ENCODE results near the gene ADGRA1. TPM values are rescaled to one million over a fixed set of nuclear protein-coding genes. Genes with fewer than 3 reads are reported as not detected.
A peak's percentile ranks its signal among the peaks of the same experiment; 100 is the strongest.

The ADGRA1 gene
- total RNA-seq, 5 donors from 2014 or later (not counting 1 experiment from before 2014, with no cell fraction given): not detected

DNA sequence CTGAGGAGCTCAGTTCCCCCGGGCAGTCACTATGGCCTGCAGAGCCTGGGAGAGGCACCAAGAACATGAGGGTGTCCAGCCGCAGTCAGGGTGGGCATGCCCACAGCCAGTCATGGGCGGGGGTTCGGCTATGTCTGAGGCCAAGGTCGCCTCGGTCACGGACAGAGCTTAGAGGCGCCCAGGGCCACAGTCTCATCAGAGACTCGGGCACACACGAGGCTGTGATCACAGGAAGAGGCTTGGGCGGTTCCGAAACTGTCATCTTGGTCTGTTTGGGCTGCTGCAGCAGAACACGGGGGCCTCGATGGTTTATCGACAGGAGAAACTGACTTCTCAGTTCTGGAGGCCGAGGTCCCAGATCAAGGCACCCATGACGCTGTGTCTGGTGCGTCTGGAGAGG, 9.7 kb downstream of the ADGRA1 start:
- H3K4me1 ChIP-seq (ENCODE audit: control insufficient read depth in 1 of 2, extremely low read depth in 1 of 2, insufficient read depth in 2 of 2, low read length in 2 of 2): peaks cover 0 to 8% of the 10 kb centered on the region in 2 experiments
- CTCF ChIA-PET: no interaction called here
- Mint-ChIP-seq H3K4me1 (peaks cover 6 to 7% (median 6%) of the 10 kb centered on the region in 3 donors), H3K9me3 (no peaks in the 10 kb centered on the region), H3K27ac (no peak overlapping the region), H3K27me3 (peaks cover 10 to 25% of the 10 kb centered on the region in 2 donors), H3K4me3 (no peak overlapping the region), H3K36me3 (no peaks in the 10 kb centered on the region)
- 81% methylated on average over 18 of the region's 18 CpGs for WGBS (ENCODE audit: insufficient coverage)
- POLR2A ChIA-PET: no interaction called here
- H3K36me3 ChIP-seq (ENCODE audit: control insufficient read depth in 2 of 2, extremely low read depth in 1 of 2, insufficient read depth in 1 of 2, low read length in 1 of 2): no peaks in the 10 kb centered on the region
- no peak overlapping the region for H3K27ac ChIP-seq (ENCODE audit: low read length)
- no peak for ATAC-seq (replicated peaks in 1 of 4)
- no peaks in the 10 kb centered on the region for H3K9me3 ChIP-seq
- H3K27me3 ChIP-seq (replicated peaks in 1 of 2; ENCODE audit: control insufficient read depth in 2 of 2, extremely low read depth in 1 of 2, insufficient read depth in 2 of 2, low read length in 1 of 2): peaks cover 0 to 42% of the 10 kb centered on the region in 2 experiments
- H3K4me3 ChIP-seq (ENCODE audit: control insufficient read depth in 1 of 2, extremely low read depth in 1 of 2, low read length in 1 of 2): no peak overlapping the region
- DNase-seq: no peak

DNA sequence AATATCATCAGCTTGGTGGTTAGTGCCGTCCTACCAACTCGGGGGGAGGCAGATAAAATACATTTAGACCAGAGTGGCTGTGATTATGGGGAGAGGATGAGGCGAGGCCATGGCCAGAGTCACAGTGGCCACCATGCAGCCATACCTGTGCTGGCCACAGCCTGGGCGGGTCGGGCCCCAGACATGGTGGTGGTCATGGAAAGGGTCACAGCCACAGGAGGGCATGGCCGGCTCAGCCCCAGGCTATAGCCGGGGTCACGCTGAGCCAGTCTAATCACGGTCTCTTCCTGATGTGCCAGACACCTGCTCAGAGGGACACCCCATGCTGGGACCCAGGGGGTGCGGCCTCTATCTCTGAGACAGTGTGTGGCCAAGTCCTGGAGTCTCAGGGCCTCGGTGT, 10.2 kb downstream of the ADGRA1 start:
- ATAC-seq (replicated peaks in 1 of 4): no peak

DNA sequence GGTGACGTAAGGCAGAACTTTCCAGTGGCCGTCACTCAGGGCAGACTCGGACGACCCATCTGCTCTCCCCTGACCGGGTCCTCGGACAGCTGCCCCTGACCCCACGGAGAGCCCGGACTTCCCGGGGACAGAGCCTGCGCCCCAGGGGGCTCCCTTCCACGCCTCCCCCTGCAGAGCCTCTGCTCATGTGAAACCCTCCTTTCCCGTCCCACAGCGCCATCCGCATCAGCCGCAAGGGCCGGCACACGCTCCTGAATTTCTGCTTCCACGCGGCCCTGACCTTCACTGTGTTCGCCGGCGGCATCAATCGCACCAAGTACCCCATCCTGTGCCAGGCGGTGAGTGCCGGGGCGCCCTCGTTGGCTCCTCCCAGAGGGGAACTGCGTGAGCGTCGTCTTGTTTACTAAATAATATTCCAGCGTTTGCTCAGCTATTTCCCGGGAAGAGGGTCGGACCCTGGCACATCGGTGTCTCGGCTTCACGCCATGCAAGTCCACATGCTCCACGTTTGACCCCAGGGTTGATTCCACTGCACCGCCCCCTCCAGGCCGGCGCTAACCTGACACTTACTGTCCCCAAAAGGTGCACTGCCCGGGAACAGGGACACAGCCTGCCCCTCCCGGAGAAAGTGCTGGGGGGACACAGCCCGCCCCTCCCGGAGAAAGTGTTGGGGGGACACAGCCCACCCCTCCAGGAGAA, 10.9 kb downstream of the ADGRA1 start:
- Mint-ChIP-seq H3K27ac (no peak overlapping the region), H3K9me3 (no peaks in the 10 kb centered on the region), H3K4me1 (peaks cover 6 to 7% (median 6%) of the 10 kb centered on the region in 3 donors), H3K4me3 (no peak overlapping the region), H3K27me3 (peaks cover 10 to 25% of the 10 kb centered on the region in 2 donors), H3K36me3 (no peaks in the 10 kb centered on the region)
- Histone ChIP-seq H3K27me3 (replicated peaks in 1 of 2; ENCODE audit: control insufficient read depth in 2 of 2, extremely low read depth in 1 of 2, insufficient read depth in 2 of 2, low read length in 1 of 2) (peaks cover 0 to 50% of the 10 kb centered on the region in 2 experiments), H3K36me3 (ENCODE audit: control insufficient read depth in 2 of 2, extremely low read depth in 1 of 2, insufficient read depth in 1 of 2, low read length in 1 of 2) (no peaks in the 10 kb centered on the region), H3K4me3 (ENCODE audit: control insufficient read depth in 1 of 2, extremely low read depth in 1 of 2, low read length in 1 of 2) (no peak overlapping the region), H3K4me1 (ENCODE audit: control insufficient read depth in 1 of 2, extremely low read depth in 1 of 2, insufficient read depth in 2 of 2, low read length in 2 of 2) (peaks cover 0 to 8% of the 10 kb centered on the region in 2 experiments), H3K27ac (ENCODE audit: low read length) (no peak overlapping the region), H3K9me3 (no peaks in the 10 kb centered on the region)
- ChIA-PET POLR2A (no interaction called here), CTCF (no interaction called here)
- 91% methylated on average over 39 of the region's 44 CpGs for WGBS (ENCODE audit: insufficient coverage)
- DNase-seq (no peak), ATAC-seq (replicated peaks in 1 of 4) (no peak)

More for the DNA sequence above, 10.2 kb downstream of the ADGRA1 start:
- H3K4me1 ChIP-seq (ENCODE audit: control insufficient read depth in 1 of 2, extremely low read depth in 1 of 2, insufficient read depth in 2 of 2, low read length in 2 of 2): peaks cover 0 to 8% of the 10 kb centered on the region in 2 experiments
- H3K9me3 Mint-ChIP-seq: no peaks in the 10 kb centered on the region
- no peak overlapping the region for H3K27ac ChIP-seq (ENCODE audit: low read length)
- WGBS (ENCODE audit: insufficient coverage): 91% methylated on average over 10 of the region's 11 CpGs
- H3K4me3 Mint-ChIP-seq: no peak overlapping the region
- peaks cover 10 to 25% of the 10 kb centered on the region in 2 donors for H3K27me3 Mint-ChIP-seq
- no peaks in the 10 kb centered on the region for H3K9me3 ChIP-seq
- H3K27ac Mint-ChIP-seq: no peak overlapping the region
- H3K4me3 ChIP-seq (ENCODE audit: control insufficient read depth in 1 of 2, extremely low read depth in 1 of 2, low read length in 1 of 2): no peak overlapping the region
- no peak for DNase-seq
- H3K27me3 ChIP-seq (replicated peaks in 1 of 2; ENCODE audit: control insufficient read depth in 2 of 2, extremely low read depth in 1 of 2, insufficient read depth in 2 of 2, low read length in 1 of 2): peaks cover 0 to 43% of the 10 kb centered on the region in 2 experiments
- ChIA-PET POLR2A (no interaction called here), CTCF (no interaction called here)
- no peaks in the 10 kb centered on the region for H3K36me3 Mint-ChIP-seq
- H3K4me1 Mint-ChIP-seq: peaks cover 6 to 7% (median 6%) of the 10 kb centered on the region in 3 donors
- H3K36me3 ChIP-seq (ENCODE audit: control insufficient read depth in 2 of 2, extremely low read depth in 1 of 2, insufficient read depth in 1 of 2, low read length in 1 of 2): no peaks in the 10 kb centered on the region

DNA sequence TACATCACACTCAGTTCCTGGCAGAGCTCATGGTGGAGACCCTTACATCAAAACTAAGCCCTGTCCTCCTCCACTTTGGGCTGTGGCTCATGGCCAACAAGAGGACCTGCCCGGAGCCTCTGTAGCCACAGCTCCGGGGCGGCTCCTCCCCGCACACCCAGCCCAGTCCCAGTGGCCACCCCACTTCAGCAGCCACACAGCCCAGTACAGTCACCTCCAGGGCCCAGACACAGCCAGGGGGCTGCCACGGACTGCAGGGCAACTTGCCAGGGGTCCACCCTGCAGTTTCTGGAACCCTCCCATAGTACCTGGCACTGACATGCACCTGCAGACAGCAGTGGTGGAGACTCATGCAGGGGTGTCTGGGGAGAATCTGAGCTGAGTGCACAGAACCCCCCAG, 11.8 kb downstream of the ADGRA1 start:
- peaks cover 10 to 29% of the 10 kb centered on the region in 2 donors for H3K27me3 Mint-ChIP-seq
- H3K9me3 Mint-ChIP-seq: no peaks in the 10 kb centered on the region
- DNase-seq: no peak
- no peak for ATAC-seq (replicated peaks in 1 of 4)
- Histone ChIP-seq H3K9me3 (no peaks in the 10 kb centered on the region), H3K4me3 (ENCODE audit: control insufficient read depth in 1 of 2, extremely low read depth in 1 of 2, low read length in 1 of 2) (no peak overlapping the region), H3K27me3 (replicated peaks in 1 of 2; ENCODE audit: control insufficient read depth in 2 of 2, extremely low read depth in 1 of 2, insufficient read depth in 2 of 2, low read length in 1 of 2) (peaks cover 0 to 50% of the 10 kb centered on the region in 2 experiments), H3K36me3 (ENCODE audit: control insufficient read depth in 2 of 2, extremely low read depth in 1 of 2, insufficient read depth in 1 of 2, low read length in 1 of 2) (no peaks in the 10 kb centered on the region), H3K27ac (ENCODE audit: low read length) (no peak overlapping the region), H3K4me1 (ENCODE audit: control insufficient read depth in 1 of 2, extremely low read depth in 1 of 2, insufficient read depth in 2 of 2, low read length in 2 of 2) (peaks cover 0 to 8% of the 10 kb centered on the region in 2 experiments)
- no peak overlapping the region for H3K4me3 Mint-ChIP-seq
- ChIA-PET CTCF (no interaction called here), POLR2A (no interaction called here)
- no peaks in the 10 kb centered on the region for H3K36me3 Mint-ChIP-seq
- WGBS (ENCODE audit: insufficient coverage): 100% methylated on average over 4 of the region's 5 CpGs
- no peak overlapping the region for H3K27ac Mint-ChIP-seq
- H3K4me1 Mint-ChIP-seq: peaks cover 6 to 7% (median 6%) of the 10 kb centered on the region in 3 donors

DNA sequence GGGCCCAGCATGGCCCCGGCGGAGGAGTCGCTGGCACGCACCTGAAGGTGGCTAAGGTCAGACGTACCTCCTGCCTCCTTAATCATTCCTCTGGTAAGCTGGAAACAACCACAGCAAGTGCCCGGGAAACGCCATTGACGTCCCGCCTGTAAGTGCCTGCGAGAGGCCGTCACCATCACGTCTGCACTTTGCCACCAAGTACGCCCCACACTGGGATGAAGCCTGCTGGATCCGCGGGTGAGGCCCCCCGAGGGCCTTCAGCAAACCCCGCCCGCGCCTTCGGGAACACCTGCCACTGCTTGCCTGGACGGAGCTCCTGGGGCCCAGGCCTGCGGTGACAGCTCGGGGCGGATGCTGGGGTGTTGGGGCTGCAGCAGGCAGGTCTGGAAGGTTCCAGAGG, 12.5 kb downstream of the ADGRA1 start:
- POLR2A ChIA-PET: no interaction called here
- DNase-seq: no peak
- Mint-ChIP-seq H3K36me3 (no peaks in the 10 kb centered on the region), H3K9me3 (no peaks in the 10 kb centered on the region), H3K27me3 (peaks cover 10 to 31% of the 10 kb centered on the region in 2 donors), H3K27ac (no peak overlapping the region), H3K4me1 (peaks cover 6 to 7% (median 6%) of the 10 kb centered on the region in 3 donors), H3K4me3 (no peak overlapping the region)
- WGBS (ENCODE audit: insufficient coverage): 93% methylated on average over 22 of the region's 24 CpGs
- H3K9me3 ChIP-seq: no peaks in the 10 kb centered on the region
- H3K36me3 ChIP-seq (ENCODE audit: control insufficient read depth in 2 of 2, extremely low read depth in 1 of 2, insufficient read depth in 1 of 2, low read length in 1 of 2): no peaks in the 10 kb centered on the region
- H3K4me1 ChIP-seq (ENCODE audit: control insufficient read depth in 1 of 2, extremely low read depth in 1 of 2, insufficient read depth in 2 of 2, low read length in 2 of 2): peaks cover 0 to 8% of the 10 kb centered on the region in 2 experiments
- no peak overlapping the region for H3K27ac ChIP-seq (ENCODE audit: low read length)
- ATAC-seq (replicated peaks in 1 of 4): no peak
- H3K4me3 ChIP-seq (ENCODE audit: control insufficient read depth in 1 of 2, extremely low read depth in 1 of 2, low read length in 1 of 2): no peak overlapping the region
- CTCF ChIA-PET: no interaction called here
- peaks cover 0 to 50% of the 10 kb centered on the region in 2 experiments for H3K27me3 ChIP-seq (replicated peaks in 1 of 2; ENCODE audit: control insufficient read depth in 2 of 2, extremely low read depth in 1 of 2, insufficient read depth in 2 of 2, low read length in 1 of 2)

DNA sequence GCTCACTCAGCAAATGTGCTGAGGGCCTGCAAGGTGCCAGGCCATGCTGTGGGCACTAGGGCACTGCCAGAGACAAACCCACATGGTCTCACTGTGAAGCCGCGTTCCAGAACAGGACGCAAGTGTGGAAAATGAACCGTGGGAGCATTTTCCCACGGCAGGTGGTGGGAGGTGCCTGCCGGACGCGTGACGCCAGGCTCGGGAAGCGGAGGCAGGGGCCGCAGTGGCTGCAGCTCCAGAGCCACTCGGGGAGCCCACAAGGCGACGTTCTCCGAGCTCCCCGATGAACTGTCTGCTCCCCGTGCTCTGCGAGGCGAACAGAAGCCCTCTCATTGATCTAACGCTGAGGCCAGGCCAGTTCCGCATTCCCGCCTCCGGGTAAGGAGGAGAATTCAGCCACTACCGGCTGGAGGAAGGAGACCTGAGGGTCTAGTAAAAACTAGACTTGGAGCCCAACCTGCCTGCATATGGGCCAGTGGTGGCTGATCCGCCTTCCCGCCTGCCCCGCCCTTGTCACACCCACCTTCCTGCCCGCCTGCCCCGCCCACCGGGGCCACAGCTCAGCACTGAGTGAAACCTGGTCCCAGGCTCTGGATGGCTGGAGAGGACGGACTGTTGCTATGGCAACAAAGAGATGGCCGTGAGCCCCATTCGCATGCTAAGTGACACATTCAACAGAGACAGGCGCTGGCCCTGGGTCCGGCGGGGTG, 13.1 kb downstream of the ADGRA1 start:
- Mint-ChIP-seq H3K27ac (no peak overlapping the region), H3K4me3 (peak overlapping the region in 1 of 3 donors; percentile 10), H3K9me3 (no peaks in the 10 kb centered on the region), H3K36me3 (no peaks in the 10 kb centered on the region), H3K27me3 (peaks cover 10 to 31% of the 10 kb centered on the region in 2 donors), H3K4me1 (peaks cover 6 to 7% (median 6%) of the 10 kb centered on the region in 3 donors)
- 28% methylated on average over 37 of the region's 37 CpGs for WGBS (ENCODE audit: insufficient coverage)
- H3K36me3 ChIP-seq (ENCODE audit: control insufficient read depth in 2 of 2, extremely low read depth in 1 of 2, insufficient read depth in 1 of 2, low read length in 1 of 2): no peaks in the 10 kb centered on the region
- ChIA-PET CTCF (no interaction called here), POLR2A (no interaction called here)
- H3K9me3 ChIP-seq: no peaks in the 10 kb centered on the region
- no peak overlapping the region for H3K4me3 ChIP-seq (ENCODE audit: control insufficient read depth in 1 of 2, extremely low read depth in 1 of 2, low read length in 1 of 2)
- no peak overlapping the region for H3K27ac ChIP-seq (ENCODE audit: low read length)
- peaks cover 0 to 54% of the 10 kb centered on the region in 2 experiments for H3K27me3 ChIP-seq (replicated peaks in 1 of 2; ENCODE audit: control insufficient read depth in 2 of 2, extremely low read depth in 1 of 2, insufficient read depth in 2 of 2, low read length in 1 of 2)
- DNase-seq: peak in 4 of 35 experiments; percentile 4 to 12 (median 6)
- ATAC-seq (replicated peaks in 1 of 4): peak in 3 of 4 experiments; percentile 34 to 45 (median 34)
- H3K4me1 ChIP-seq (ENCODE audit: control insufficient read depth in 1 of 2, extremely low read depth in 1 of 2, insufficient read depth in 2 of 2, low read length in 2 of 2): peaks cover 0 to 8% of the 10 kb centered on the region in 2 experiments
